ENCODE results near the gene IGFL4. TPM values are rescaled to one million over a fixed set of nuclear protein-coding genes. Genes with fewer than 3 reads are reported as not detected.
A peak's percentile ranks its signal among the peaks of the same experiment; 100 is the strongest.

IGFL4 gene
- total and polyA plus RNA-seq, 9 of the 15 experiments (the other 6 are each of a cell fraction or from before 2014, with no cell fraction given), result not detected

- H3K27me3 ChIP-seq (ENCODE audit: control insufficient read depth in 2 of 2, insufficient read depth in 2 of 2, low read length in 2 of 2), result peaks cover 2 to 19% of the 10 kb centered on the region in 2 experiments; a peak in 2 of 5 replicates
- CTCF ChIA-PET (ENCODE audit: low intra/inter-chr PET ratio), result interaction anchor here (0.7 to 8.3 kb wide), 7 partner anchors 47 to 466 kb away, joined by 3 to 115 read pairs (median 15); partner anchors contain the start of genes FOXA3 and SYMPK
- no TSS peak for BruUV-seq (replicated peaks)
- no peak overlapping the region for H2AFZ ChIP-seq (ENCODE audit: low read depth, low read length)
- no peaks in the 10 kb centered on the region for H3K79me2 ChIP-seq (ENCODE audit: control insufficient read depth, insufficient read depth, low read length)
- in situ Hi-C loops (cut with MboI), result no loop called here
- no peak for TF ChIP-seq ZHX1 (conservative IDR thresholded peaks at IDR 0.05; ENCODE audit: low read length)
- no peak for TF ChIP-seq ESRRB (CRISPR knock-in tag; IDR thresholded peaks at IDR 0.05; ENCODE audit: borderline replicate concordance)
- TF ChIP-seq ZNF23 (CRISPR knock-in tag; IDR thresholded peaks at IDR 0.05), result no peak
- TF ChIP-seq SMARCC2 (IDR thresholded peaks at IDR 0.05; ENCODE audit: low read depth), result no peak
- no peak for TF ChIP-seq NELFE (IDR thresholded peaks at IDR 0.05; ENCODE audit: insufficient read depth, insufficient read length)
- 0 out of 6 replicates have a peak, but pooled peaks of 1 of the 3 experiments have one; percentile 8 for TF ChIP-seq CTCF (IDR thresholded peaks at IDR 0.05 in 2 of 3, conservative IDR thresholded peaks at IDR 0.05 in 1 of 3; ENCODE audit: insufficient read depth in 2 of 3, low read depth in 1 of 3, low read length in 3 of 3)
- peak; percentile 28; the same call in 1 of the 2 replicates for TF ChIP-seq SPI1 (IDR thresholded peaks at IDR 0.05; ENCODE audit: borderline replicate concordance, low read depth, low read length)
- no peak for TF ChIP-seq NR2F6 (CRISPR knock-in tag; IDR thresholded peaks at IDR 0.05)
- no peak for TF ChIP-seq ARID2 (IDR thresholded peaks at IDR 0.05)
- intact Hi-C loops (cut with micrococcal nuclease), result loop anchor here (10.0 kb wide), 1 partner anchor 261 kb away; the partner anchor contains the start of gene RSPH6A
- H3K4me1 ChIP-seq (replicated peaks in 1 of 2; ENCODE audit: control insufficient read depth in 2 of 2, insufficient read depth in 2 of 2, low read length in 2 of 2), result peaks cover 0 to 8% of the 10 kb centered on the region in 2 experiments; a peak in 2 of 5 replicates
- no peak for ATAC-seq
- no peaks in the 10 kb centered on the region for H3K36me3 ChIP-seq (ENCODE audit: control insufficient read depth, insufficient read depth, low read length)
- no peak overlapping the region for H3K9ac ChIP-seq (ENCODE audit: insufficient read depth in 1 of 2, low read depth in 2 of 2, low read length in 2 of 2)
- 5% methylated on average over 9 of the region's 9 CpGs for WGBS (ENCODE audit: insufficient coverage, low coverage, missing lambda C conversion rate)
- no peaks in the 10 kb centered on the region for H4K20me1 ChIP-seq (replicated peaks; ENCODE audit: control insufficient read depth, insufficient read depth, low read length)
- no peak for FAIRE-seq
- no peaks in the 10 kb centered on the region for H3K9me3 ChIP-seq (replicated peaks; ENCODE audit: control insufficient read depth, insufficient read depth, low read depth, low read length)
- H3K9me1 ChIP-seq (ENCODE audit: control insufficient read depth, insufficient read depth, low read length), result no peaks in the 10 kb centered on the region
- DNase-seq (ENCODE audit: extremely low read depth in 1 of 4, low spot score in 3 of 4), result no peak
- POLR2A ChIA-PET, result interaction anchor here (0.7 kb wide), 1 partner anchor 48 kb away, joined by 3 read pairs; no protein-coding TSS in a partner anchor
- no peak overlapping the region for H3K27ac ChIP-seq (ENCODE audit: extremely low read depth, low read depth, low read length)
- H3K4me3 ChIP-seq, result no peak overlapping the region
- H3K4me2 ChIP-seq (ENCODE audit: insufficient read depth, low read length), result no peak overlapping the region
Measured at GRCh38 chr19:46076031-46076880, 35.5 kb upstream of the IGFL4 start.
